HG03064 (cell line): ENCODE data around the gene RNASE12.
"Not testable (repeated sequence)": the region's sequence is repeated elsewhere in the genome, so short reads cannot be mapped to it uniquely, and the experiment has no call there.

Experiments
- ATAC-seq: cut with Tn5 transposase; IDR thresholded peaks from one replicate; pipeline ENCODE4 v1.9.1; 2021; ENCODE audit warnings: low read depth; ENCODE audit not compliant: unreplicated experiment

The RNASE12 gene

DNA sequence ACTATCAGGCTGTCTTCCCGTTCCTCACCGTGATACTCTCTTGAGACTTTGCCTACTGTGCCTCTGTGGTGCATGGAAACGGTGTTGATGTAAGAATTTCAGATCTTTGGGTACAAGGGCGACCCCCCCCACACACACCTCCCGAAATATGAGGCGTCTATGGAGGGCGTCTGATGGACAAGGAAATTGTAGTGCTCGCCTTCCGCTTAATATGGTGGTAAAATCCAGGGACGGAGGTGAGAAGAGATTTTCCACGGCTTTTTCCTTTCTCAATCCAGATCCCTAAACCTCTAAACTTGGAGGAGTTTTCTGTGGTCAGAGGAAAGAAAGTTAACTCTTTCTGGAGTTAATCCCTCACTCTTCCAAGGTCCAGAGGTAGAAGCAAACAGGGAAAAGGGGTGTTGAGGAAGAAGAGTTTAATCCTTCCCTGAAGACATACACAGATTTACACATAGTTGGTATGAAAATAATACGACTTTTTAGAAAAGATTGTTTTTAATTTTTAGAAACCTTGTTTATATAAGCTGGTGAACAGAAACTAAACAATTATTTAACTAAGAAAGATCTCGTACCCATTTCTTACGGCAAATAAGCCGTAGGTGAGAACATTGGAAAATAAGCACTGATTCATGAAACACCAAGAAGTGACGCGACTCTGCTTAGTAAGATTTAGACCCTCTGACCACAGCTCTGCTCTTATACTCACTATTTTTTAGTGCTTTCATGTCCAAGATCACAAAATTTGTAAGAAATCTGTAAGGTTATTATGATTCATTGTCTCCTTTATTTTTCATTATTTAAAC, 23.1 kb upstream of the RNASE12 start:
- no peak for ATAC-seq

- ATAC-seq, result peak; percentile 60
These were observed 22.2 kb upstream of the RNASE12 start for GRCh38 chr14:20613094-20614037.

- ATAC-seq, result no peak
These were observed 21.2 kb upstream of the RNASE12 start for GRCh38 chr14:20612403-20612802.

- ATAC-seq, result no peak
These were observed 20.1 kb upstream of the RNASE12 start for GRCh38 chr14:20611277-20611676.

GRCh38 chr14:20610002-20610765, 19.0 kb upstream of the RNASE12 start:
- ATAC-seq, result no peak

- no peak for ATAC-seq
These were observed 18.2 kb upstream of the RNASE12 start for GRCh38 chr14:20609215-20610001.

- no peak for ATAC-seq
These were observed 17.4 kb upstream of the RNASE12 start for GRCh38 chr14:20608383-20609110.

- ATAC-seq, result no peak
These were observed 16.4 kb upstream of the RNASE12 start for GRCh38 chr14:20607617-20608016.

- no peak for ATAC-seq
These were observed 15.7 kb upstream of the RNASE12 start for GRCh38 chr14:20606902-20607242.

DNA sequence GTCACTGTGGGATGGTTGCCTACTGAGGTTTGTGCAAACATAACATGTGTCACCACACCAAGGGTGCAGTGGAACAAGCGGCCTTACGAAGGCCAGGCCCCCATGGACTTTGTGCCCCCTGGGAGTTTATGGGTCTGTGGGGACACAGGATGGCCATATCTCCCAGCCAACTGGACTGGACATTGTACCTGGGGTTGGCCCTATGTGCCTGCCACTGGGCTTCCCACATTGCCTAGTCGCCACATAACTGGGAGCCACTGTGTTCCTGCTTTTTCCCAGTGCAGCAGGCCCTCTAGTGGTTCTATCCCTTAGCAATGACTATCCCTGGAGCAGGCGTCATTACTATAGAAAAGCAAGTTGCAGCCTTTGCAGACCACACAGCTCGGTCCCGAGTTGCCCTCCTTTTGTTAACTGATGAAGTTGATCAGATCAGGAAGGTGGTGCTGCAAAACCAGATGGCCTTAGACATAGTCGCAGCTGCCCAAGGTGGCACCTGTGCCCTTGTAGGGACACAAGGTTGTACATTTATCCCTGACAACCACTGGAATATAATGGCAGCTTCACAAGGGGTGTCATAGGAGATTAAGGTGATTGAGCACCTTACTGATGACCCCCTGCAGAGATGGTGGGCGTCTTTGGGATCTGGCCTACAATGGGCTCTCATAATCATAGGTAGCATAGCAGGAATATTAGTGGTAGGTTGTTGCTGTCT, 15.2 kb upstream of the RNASE12 start:
- no peak for ATAC-seq

GRCh38 chr14:20603813-20604690, 12.9 kb upstream of the RNASE12 start:
- no peak for ATAC-seq

DNA sequence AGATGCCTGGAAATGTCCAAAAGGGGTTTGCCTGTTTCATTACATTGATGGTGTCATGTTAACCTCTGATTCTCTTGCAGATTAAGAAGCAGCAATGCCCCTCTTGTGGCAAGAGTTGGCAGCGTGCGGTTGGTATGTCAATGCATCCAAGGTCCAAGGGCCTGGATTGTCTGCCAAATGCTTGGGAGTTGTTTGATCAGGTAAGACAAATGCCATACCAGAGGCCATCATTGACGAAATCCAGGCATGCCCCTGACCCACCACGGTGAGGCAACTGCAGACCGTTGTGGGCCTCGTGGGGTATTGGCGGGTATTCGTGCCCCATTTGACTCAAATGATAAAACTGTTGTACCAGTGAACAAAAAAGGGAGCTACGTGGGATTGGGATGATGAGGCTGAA, 11.4 kb upstream of the RNASE12 start:
- ATAC-seq, result no peak

- no peak for ATAC-seq
These were observed 10.3 kb upstream of the RNASE12 start for GRCh38 chr14:20601522-20601921.

GRCh38 chr14:20597108-20597507, 5.9 kb upstream of the RNASE12 start:
- no peak for ATAC-seq

DNA sequence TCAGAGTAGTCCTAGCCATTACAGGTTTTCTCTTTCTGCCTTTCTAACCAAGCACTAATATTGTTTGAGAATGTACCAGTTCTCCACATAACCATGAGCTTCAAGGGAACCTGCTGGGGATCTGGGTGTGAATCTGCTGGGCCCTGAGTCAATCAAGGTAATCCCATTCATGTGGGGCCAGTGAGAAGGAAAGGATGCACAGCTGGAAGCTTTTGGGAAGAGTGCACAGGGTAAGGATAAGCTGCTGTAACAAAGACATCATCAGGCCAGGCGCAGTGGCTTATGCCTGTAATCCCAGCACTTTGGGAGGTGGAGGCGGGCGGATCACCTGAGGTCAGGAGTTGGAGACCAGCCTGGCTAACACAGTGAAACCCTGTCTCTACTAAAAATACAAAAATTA, 4.5 kb upstream of the RNASE12 start:
- ATAC-seq, result not testable (repeated sequence)

DNA sequence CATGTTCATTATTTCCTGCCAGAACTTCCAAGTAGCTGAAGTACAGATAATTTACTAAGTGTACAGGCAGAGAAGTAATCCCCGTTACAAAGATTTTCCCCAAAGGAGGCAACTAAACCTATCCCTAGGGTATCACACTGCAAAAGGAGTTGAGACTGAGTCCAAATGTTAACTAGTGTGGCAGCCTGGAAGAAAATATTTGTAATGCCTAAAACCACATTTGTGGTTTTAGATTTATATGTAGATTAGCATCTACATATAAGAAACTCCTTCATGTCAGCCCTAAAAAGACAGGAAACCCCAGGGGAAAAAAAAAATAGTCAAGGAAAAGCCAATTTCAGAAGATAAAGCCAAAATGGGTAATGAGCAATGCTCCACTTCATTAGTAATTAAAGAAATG, 1.4 kb upstream of the RNASE12 start:
- ATAC-seq, result no peak

DNA sequence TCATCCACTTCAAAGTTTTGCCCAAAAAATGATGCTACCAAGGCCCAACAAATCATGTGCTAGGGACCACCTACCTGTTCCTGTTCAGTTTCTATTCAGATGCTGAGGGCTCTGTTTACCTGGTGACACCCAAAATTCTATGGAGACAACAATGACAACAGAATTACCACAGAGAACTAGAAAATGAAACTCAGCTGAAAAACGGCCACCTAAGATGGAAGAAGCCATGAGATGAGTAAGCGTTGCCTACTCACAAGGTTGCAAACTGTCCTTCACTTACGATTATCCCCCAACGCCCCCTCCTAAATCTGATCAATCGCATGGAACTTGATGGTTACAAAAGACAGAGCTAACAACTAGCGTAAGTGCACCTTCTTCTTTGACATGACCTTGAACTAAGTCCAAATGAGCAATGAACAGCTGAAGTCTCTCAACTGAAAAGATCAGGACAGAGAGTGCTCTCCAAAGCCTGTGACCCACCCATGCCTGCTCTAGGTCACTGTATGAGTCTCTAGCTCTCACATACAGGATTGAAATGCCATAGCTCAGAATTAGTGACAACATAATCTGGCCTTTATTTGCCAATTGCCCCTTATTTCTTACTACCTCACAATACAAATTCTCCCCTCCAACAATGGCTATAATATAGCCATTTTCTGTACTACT, 3.6 kb downstream of the RNASE12 start, which contains the start of gene RNASE11:
Gene RNASE11 (minus strand): TSS at position 513 of the 666 bp plus-strand sequence.
- ATAC-seq, result no peak
